Panc1 (cell line): ENCODE measurements around the gene CDK5RAP2.

Source experiments
- CTCF ChIP-seq: fragments of 450-650 bp; IDR thresholded peaks from 2 replicates; pipeline ENCODE4 v1.5.1; 2017; ENCODE audit warnings: mild to moderate bottlenecking
- POLR2AphosphoS5 ChIP-seq: IDR thresholded peaks from 2 replicates; pipeline ENCODE4 v1.6.1; 2012; ENCODE audit warnings: mild to moderate bottlenecking, low read depth, low read length, moderate library complexity
- REST ChIP-seq, 2 experiments: IDR thresholded peaks; 2 replicates each; pipeline ENCODE4 v1.6.1; 2011 to 2012; ENCODE audit warnings: low read depth in 2 of 2, control low read depth in 1 of 2, low read length in 1 of 2, mild to moderate bottlenecking in 1 of 2, moderate library complexity in 1 of 2; ENCODE audit not compliant: insufficient read depth in 1 of 2
- SIN3A ChIP-seq: IDR thresholded peaks from 2 replicates; pipeline ENCODE4 v1.6.1; 2012; ENCODE audit warnings: low read depth, mild to moderate bottlenecking, low read length, moderate library complexity, borderline replicate concordance; ENCODE audit not compliant: insufficient read depth
- TCF7L2 ChIP-seq: IDR thresholded peaks from 2 replicates; pipeline ENCODE4 v1.6.1; 2011; ENCODE audit warnings: mild to moderate bottlenecking, low read depth, low read length, inconsistent platforms

DNA sequence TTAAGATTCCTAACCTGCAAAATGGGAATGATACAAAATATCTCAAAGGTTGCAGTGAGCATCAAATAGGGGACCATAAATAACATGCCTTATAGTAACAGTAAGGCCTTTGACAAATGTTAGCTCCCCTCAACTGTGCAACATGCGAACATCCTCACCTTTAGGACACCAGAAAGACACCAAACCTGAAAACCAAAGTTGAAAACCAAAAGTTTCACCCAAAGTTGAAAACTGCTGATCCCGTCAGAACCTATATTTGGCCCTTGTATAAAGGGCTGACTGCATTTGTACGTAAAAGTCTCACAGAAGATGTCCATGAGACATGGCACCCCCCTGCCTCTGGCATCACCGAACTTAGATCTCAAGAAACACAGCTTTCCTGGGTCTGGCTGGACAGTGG is 12.1 kb downstream of the CDK5RAP2 start:
- no peak for TF ChIP-seq CTCF
- TF ChIP-seq POLR2AphosphoS5 = no peak
- TF ChIP-seq REST (IDR thresholded peaks at IDR 0.05; ENCODE audit: insufficient read depth in 1 of 2, low read depth in 2 of 2, low read length in 1 of 2) = no peak
- TF ChIP-seq SIN3A = no peak
- TF ChIP-seq TCF7L2 = no peak
